WTC11 (cell line): ENCODE measurements around the gene CAAP1.

Experiments
- CTCF ChIP-seq: fragments of 200-600 bp; IDR thresholded peaks from 2 replicates; pipeline ENCODE4 v1.8.0; 2022; ENCODE audit warnings: antibody characterized with exemption
- HMGXB4 ChIP-seq: sonication (generic); formaldehyde crosslinking; IDR thresholded peaks from 2 replicates; pipeline ENCODE4 v1.8.1; 2023; ENCODE audit warnings: mild to moderate bottlenecking, moderate library complexity, missing genetic modification reagents
- JUN ChIP-seq: sonication (generic); formaldehyde crosslinking; IDR thresholded peaks from 2 replicates; pipeline ENCODE4 v1.8.0; 2023; ENCODE audit warnings: mild to moderate bottlenecking, missing genetic modification reagents
- MAX ChIP-seq: sonication (generic); formaldehyde crosslinking; IDR thresholded peaks from 2 replicates; pipeline ENCODE4 v1.8.0; 2022; ENCODE audit warnings: mild to moderate bottlenecking, missing genetic modification reagents
- NR2C2 ChIP-seq: sonication (generic); formaldehyde crosslinking; IDR thresholded peaks from 2 replicates; pipeline ENCODE4 v1.8.0; 2022; ENCODE audit warnings: mild to moderate bottlenecking, missing genetic modification reagents
- NR3C1 ChIP-seq: sonication (generic); formaldehyde crosslinking; conservative IDR thresholded peaks from 2 replicates; pipeline ENCODE4 v1.8.1; 2023; ENCODE audit warnings: low read depth, mild to moderate bottlenecking, missing genetic modification reagents

DNA sequence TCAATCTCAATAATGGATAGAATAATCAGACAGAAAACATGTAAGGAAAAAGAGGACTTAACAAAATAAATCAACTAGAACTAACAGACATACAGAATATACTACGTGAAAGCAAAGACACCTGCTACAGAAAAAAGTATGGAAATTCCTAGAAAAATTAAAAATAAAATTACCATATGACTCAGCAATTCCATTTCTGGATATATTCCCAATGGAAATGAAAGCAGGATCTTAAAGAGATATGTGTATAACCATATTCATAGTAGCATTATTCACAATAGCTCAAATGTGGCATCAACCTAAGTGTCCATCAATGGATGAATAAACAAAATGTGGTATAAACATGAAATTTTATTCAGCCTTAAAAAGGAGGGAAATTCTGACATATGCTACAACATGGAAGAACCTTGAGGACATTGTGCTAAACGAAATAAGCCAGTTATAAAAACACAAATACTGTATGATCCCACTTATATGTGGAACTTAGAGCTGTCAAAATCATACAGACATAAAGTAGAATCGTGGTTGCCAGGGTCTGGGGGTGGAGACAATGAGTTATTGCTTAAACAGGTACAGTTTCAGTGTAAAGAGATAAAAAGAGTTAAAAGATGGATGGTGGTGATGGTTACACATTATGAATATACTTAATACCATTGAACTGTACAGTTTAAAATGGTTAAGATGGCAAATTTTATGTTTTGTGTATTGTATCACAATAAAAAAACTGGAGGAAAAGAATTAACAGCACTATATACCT, 47.5 kb upstream of the CAAP1 start:
- TF ChIP-seq MAX (no peak), JUN (CRISPR knock-in tag) (no peak), CTCF (no peak), NR2C2 (CRISPR knock-in tag) (no peak), HMGXB4 (CRISPR knock-in tag) (no peak), NR3C1 (CRISPR knock-in tag) (no peak)
